CD4-positive, alpha-beta T cell treated with Interleukin-17A for 4 hours (primary cell): ENCODE results near the gene SRCIN1.

Experiments
- DNase-seq: peaks from one replicate; pipeline ENCODE4 v3.0.0-alpha.2; 2020; ENCODE audit warnings: mixed read lengths

Gene SRCIN1

DNA sequence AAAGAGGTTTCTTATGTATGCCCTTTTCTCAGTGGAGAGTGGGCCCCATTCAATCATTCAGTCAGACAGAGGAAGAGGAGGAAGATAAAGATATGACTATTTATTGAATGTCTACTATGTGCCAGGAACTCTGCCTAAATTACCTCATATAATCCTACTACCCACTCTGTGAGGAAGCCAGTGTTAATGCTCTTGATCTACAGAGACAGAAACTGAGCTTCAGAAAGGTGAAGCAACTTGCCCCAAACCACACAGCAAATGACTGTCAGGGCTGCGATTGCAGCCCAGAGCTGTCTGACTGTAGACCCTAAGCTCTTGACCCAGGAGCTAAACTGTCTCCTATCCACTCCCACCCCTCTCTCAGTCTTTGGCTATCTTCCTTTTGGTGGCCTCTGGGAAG lies 8.4 kb downstream of the SRCIN1 start:
- no peak for DNase-seq

DNA sequence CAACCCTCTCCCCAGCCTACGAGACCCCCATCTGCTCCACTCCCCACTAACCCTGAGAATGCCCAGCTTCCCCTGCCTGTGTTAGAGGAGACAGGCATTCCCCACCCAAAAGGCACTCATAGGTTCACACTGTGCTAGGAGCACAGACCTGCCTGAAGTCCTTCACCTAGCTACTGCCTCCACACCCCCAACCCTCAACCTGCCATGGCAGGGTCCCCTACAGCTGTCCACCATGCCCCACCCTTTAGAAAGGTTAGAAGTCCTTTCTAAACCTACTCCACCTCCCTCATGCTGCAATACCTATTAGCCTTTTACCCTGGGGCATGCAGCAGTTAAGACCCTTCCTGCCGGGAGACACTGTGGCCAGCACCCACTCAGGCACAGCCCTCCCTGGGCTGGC lies 9.1 kb downstream of the SRCIN1 start:
- DNase-seq: no peak

DNA sequence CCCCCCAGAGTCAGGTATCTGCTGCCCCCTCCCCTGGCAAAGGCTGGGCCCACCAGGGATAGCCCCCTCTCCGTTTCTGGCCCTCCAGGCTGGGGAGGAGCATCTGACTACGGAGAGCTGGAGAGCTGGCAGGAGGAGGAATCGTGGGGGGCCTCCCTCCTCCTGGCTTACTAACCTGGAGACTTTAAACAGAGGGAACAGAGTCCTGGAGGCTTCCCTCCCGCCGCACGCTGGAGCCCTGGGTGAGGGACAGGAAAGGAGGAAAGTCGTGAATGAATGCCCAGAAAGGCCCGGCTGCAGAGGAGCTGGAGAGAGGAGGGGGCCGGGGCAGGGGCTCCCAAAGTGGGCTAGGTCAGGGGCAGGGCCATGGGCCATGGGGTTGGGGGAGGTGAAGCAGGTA lies 9.9 kb downstream of the SRCIN1 start:
- no peak for DNase-seq

DNA sequence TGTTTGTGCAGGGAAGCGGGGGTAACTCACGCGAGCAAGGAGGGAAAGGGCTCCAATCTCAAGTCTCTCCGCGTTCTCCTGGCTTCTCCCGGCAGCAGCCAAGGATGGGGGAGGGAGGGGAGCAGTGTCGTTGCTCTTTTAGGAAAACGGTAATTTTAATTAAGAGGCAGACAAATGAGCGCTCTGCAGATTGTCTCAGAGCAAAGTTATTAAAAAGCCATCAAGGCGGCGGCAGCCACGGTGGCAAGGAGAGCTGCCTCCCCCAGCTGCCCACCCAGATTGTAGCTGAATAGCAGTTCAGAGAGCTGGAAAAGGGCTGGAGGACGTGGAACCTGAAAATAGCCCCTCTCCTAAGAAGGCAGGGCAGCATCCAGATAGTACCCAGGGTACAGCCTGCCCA lies 11.6 kb downstream of the SRCIN1 start:
- DNase-seq: no peak

DNA sequence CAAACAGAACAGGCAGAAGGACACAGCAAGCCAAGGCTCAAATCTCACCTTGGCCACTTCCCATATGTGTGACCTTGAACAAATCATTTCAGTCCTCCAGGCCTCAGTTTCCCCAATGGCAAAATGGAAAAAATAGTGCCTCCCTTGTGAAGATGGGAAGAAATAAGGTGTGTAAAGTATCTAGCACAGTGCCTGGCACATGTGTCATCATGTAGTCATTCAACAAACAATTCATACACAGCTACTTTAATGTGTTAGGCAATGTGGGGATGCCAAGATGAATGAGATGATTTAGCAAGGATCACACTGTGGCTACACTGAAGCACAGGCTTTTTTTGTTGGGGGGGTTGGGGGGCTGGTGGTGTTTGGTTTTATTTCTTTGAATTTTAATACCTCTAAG lies 13.3 kb downstream of the SRCIN1 start:
- no peak for DNase-seq

DNA sequence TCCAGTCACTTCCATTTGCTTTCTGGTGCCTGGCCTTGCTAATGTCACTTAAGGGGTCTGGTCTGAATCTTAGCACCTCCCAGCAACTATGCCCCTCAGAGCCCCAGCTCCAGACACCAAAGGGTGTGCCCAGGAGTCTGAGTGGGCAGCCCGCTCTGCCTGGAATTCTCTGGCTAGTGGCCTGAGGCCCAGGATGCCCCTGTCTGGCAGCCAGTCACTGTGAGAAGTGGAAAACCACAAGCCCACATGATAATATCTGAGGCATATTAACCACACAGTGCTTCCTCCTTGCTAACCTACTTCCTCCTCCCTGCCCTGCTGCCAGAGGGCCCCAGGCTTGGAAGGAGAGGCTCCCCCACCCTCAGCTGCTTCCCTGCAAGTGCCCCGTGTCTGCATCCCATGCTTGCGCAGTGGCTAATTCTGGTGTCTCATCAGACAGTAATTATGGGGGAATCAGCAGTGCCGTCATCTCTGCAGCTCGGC lies 14.0 kb downstream of the SRCIN1 start:
- no peak for DNase-seq

DNA sequence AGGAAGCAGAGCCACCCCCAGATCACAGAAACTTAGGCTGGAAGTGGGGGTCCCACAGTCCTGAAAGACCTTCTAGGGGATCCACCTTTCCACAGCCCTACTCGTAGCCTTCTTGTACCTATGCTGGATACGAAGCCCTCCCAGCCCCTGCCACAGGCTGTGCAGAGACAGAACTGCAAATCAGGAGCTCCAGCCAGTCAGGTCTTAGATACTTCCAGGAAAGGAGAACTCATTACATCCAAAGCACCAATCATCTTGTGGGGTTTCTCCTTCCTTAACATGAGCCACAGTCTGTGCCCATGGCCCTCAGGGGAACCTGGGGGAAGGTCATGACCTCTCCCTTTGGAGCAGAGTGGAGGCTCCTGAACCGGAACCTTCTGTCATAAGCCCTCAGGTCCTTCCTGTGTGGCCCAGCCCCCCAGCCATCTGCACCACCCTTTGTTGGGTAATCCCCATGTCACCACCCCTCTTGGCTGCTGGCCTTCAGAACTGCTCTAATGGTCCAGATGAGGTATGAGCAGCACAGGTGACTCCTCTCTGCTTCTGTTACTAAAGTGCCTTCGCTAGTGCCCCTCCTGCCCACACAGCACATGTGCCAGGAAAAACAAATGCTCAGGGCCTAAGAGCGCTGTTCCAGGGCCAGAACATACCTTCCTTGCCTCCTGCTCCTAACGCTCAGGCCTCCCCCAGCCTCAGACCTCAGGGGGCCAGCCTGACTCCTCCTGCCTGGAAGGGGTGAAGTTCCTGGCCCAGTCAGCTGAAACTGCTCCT lies 14.6 kb downstream of the SRCIN1 start:
- no peak for DNase-seq

DNA sequence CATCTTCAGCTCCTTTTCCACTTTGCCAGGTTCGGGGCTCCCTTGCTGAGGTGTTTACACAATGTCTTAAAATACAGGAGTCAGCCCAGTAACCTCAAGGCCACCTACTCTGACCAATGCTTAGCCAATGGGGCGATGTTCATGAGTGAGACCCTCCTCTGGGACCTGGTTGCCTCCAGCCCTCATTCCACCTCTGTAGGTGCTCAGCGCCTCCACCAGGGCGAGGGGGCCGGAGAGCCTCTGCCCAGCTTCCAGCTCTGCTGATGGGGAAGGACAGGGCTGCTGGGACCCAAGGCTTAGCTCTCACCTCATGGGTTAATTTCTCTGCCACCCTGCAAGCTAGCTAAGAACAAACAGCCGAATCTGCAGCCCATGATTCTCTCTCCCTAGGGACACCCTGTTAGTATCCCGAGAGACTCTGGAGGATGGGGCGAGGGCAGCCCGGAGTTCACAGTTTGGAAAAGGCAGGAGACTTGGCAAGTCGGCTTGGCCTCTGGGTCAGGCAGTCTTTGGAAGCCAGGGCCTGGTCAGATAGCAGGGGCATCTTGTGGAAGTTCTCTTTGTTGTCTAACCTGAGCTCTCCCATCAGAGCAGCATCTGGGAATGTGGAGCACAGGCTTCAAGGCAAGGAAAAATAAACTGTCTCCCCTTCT lies 16.2 kb downstream of the SRCIN1 start:
- DNase-seq: no peak

DNA sequence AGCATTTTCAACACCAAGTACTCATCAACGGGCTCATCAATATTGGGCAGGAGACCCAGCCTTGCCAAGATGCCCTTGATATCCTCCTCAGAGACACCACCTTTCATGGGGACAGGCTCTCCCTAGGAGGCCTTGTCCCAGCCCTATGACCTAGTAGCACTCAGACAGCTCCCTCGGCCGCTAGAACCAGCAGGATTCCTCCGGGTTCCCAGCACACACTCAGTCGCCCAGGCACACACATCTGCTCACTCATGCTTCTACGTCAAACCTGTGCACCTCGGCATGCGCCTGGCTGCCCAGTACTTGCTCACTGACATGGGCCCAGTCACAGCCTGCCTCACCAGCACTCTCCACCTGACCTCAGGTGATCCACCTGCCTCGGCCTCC lies 17.0 kb downstream of the SRCIN1 start:
- DNase-seq: no peak

DNA sequence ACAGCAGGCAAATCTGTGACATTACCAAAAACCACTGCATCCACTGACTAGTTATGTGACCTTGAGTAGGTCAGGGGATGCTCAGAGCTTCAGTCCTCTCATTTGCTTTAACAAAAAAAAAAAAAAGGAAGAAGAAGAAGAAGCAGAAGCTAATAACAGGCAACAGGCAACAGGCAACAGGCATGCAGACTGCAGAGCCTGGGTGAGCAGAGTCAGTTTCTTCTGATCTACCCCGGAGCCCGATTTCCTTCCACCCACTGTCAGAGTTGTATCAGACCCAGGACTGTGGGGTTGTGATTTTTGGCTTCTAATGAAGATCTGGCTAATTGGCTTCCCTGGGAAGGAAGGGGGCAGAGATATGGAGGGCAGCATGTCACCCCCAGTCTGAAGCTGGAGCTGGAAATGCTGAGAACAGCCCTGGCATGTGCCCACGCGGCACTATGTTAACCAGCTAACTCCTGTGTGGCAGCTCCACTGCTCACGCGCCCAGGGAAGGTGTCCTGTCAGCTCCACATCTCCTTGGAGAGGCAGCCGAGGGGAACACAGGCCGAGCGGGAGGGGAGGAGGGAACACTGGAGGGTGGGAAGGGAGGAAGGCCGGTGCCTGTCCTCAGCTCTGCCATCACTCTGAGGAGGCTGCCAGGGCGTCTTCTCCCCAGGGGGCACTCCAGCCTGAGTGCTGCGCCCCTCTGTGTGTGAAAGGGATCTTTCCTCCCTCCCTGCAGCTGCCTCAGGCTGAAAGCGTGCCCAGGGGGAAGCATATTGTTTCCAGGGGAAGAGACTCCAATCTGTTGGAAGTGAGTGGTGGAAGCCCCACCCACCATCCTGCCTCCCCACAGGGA lies 17.6 kb downstream of the SRCIN1 start:
- no peak for DNase-seq

DNA sequence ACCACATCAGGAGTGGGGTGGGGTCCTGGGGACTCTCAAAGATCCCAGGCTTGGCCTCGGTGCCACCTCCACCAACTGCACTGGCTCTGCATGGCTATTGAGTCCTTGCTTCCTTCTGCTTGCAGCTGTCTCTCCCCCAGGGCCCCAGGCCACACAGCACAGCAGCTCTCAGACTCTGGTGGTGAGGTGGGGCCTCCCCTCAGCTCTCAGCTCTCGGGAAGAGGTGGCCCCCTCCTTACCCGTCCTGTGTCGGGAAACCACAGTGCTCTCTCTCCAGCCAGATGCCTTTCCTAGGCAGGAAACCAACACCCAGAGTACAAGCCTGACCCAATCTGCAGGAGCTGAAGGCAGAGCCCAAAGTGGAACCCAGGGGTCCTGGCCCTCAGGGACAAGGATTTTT lies 18.5 kb downstream of the SRCIN1 start:
- DNase-seq: no peak

DNA sequence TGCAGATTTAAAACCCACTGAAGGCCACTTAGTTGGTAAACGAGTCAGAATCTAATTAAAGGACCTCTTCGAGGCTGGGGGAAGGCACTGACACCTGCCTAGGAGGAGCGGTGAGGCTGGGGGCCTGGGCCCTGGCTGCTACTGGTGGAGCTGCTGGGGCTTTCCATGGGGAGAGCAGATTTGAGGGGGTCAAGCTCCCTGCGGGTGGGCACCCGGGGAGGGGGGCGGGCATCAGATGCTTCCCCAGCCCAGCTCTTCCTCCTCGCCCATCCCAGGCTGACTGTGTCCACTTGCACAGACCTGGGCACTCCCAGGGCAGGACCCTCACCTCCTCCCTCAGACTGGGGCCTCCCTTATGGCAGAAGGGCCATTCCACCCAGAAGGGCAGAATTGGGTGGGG lies 19.0 kb downstream of the SRCIN1 start:
- no peak for DNase-seq

DNA sequence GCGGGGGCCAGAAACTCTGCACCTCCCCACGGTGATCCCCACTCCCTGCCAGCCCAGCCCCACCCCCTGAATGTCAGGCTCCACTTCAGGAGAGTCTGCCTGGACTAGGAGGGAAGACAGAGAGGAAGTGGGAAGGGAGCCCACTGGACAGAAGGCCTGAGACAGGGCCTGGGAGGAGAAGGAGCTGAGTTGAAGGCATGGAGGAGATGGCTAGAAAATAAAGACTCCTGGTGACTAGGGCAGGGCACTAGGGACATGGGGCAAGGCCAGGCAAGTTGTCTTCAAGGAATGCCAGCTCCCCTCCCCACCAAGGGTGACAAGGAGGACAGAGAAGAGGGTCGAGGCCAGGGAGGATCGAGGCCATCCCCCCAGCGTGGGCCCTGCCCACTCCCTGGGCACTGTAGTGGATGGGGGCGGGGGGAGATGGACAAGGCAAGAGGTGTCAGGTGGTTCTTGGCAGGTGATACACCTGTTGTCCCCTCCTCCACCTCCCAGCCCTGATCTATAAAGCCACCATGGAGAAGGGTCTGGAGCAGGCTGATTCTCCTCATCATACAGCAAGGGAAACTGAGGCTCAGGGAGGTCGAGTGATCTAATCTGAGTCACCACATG lies 19.7 kb downstream of the SRCIN1 start:
- DNase-seq: no peak

DNA sequence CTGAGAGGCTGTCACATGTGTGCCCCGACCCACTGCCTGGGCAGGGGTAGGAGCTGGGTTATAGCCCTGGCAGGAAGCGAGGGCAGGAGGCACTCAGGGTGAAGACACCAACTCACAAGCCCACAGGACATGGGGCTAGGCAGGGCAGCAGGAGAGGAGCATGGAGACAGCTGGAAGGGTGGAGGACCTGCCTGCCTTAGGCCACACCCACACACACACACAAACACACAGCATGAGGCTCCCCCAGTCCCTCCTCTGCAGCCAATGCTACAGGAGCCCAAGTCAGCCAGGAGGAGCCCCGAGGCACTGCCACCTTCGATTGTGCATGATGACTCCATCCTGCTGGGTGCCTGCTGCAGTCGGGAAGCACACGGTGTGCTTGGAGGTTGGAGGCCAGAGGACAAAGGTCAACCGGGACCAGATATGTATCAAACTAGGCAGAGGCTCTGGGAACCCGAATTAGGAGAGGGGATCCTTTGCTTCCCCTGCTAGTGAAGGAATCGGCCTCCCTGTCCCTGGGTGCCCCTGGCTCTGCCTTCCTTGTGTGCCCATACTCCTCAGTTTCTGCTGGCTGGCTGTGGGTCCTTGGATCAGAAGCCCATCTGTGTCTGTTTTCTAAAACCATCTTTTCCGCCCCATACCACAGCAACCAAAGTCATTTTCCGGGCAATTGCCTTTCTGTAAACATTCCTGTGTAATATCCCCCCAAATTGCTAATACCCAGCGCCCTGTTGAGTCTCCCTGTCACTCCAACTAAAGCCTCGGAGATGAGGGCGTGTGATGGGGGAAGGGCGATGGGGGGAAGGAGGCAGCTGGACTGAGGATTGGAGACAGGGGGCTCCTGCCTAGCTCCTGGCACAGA lies 20.5 kb downstream of the SRCIN1 start:
- DNase-seq: no peak

DNA sequence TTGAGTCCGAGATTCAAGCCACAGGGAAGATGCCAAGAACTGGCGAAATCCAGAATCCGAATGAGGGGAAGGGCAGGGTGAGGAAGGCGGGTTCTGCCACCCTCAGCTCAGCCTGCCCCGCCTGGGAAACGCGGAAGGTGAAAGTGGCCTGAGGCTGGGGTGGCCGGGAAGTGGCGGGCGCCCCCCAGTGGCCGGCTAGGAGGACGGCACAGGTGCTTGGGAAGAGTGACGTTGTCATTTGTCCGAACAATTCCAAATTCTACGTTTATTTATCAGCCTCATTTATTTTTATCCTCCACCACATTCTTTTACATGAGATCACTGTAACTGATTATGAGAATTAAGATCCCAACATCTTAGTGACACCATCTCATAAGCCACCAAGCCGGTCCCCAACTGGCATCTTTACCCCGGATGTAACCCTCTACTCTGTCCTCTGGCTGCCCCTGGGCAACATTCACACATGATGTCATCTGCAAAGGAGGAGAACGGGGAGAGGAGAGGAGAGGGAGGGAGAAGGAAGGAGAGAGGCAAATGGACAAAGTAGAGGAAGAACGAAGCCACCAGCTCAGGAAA lies 21.3 kb downstream of the SRCIN1 start:
- DNase-seq: peak; percentile 76

DNA sequence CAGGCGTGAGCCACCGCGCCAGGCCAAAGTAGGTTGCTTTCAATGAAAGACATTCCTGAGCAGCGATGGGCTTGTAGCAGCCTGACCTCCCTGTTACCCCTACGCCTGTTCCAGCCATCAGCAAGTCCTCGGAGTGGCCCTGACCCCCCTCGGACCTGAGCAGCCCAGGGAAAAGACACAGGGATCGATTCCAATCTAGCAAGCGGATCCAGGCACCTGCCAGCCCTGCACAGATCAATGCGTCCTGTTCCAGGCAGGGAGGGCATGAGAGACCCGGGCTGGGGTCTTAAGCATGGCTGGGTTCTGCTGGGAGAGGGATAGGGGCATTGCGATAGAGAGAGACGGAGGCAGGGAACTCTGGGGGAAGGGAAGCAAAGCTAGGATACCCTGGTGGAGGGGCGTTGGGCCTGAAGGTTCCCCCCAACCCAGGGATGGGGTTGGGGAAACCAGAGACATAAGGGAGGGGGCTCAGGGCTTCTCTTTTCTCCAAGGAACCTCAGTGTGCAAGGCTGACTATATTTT lies 21.9 kb downstream of the SRCIN1 start:
- no peak for DNase-seq

DNA sequence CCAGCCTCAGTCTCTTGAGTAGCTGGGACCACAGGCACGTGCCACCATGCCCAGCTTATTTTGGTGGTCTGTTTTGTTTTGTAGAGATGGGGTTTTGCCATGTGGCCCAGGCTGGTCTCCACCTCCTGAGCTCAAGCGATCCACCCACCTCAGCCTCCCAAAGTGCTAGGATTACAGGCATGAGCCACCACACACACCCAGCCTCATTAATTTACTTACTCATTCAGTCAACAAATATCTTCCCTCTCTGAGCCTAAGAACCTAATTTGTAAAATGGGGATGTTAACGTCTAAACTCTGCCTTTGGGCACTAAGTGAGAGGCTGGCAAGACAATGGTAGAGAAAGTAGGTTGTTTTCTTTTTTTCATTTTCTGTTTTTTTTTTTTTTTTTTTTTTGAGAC lies 22.6 kb downstream of the SRCIN1 start:
- DNase-seq: no peak

DNA sequence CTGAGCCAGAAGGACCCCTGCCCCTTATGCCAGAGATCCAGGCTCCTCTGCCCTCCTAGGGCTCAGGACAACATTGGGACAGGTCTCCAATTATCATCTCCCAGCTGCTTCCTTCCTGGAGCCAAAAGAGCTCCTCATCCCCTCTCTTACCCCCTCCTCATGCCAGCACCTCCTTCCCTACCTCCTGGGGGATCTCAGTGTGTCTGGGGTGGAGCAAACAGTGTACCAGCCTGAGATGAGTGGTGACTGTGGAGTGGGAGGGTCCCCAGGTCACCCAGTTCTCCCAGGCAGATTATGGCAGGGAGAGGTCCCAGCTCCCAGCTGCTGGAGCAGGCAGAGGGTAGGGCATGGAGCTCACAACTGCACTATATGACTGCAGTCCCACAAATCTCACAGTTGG lies 23.7 kb downstream of the SRCIN1 start:
- DNase-seq: no peak

DNA sequence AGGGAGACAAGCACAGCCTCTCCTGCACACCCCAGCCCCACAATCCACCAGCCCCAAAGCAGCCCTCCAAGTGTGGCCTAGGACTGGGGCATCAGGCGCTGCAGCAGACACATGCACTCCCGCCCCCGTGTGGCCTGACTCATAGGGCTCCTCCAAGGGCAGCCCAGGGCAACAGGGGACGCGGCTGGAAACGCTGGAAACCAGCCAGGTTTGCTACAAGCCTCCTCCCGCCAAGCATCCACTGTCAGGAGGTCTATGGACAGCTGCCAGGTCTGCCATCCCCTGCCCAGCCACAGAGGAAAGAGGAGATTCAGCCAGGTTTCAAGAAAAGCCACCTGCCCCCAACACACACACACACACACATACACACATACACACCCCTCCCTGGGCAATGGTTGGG lies 25.8 kb downstream of the SRCIN1 start:
- peak; percentile 23 for DNase-seq

DNA sequence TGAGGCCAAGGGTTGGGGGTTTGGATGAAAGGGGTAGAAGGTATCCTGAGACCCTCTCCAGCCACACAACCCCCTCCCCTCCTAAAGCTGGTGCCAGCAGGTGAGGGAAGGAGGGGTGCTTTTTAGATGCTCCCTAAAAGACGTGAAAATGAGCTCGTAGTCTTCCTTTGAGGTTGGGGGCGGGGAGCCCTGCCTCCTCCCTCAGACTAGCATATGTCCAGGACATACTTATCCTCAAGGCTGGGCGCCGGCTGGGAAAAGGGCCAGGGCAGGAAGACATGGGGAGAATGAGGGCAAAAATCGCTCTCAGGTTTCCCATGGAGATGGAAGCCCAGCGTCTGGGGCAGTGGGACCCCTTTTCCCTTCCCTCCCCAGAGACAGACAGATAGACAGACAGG lies 26.7 kb downstream of the SRCIN1 start:
- DNase-seq: no peak

DNA sequence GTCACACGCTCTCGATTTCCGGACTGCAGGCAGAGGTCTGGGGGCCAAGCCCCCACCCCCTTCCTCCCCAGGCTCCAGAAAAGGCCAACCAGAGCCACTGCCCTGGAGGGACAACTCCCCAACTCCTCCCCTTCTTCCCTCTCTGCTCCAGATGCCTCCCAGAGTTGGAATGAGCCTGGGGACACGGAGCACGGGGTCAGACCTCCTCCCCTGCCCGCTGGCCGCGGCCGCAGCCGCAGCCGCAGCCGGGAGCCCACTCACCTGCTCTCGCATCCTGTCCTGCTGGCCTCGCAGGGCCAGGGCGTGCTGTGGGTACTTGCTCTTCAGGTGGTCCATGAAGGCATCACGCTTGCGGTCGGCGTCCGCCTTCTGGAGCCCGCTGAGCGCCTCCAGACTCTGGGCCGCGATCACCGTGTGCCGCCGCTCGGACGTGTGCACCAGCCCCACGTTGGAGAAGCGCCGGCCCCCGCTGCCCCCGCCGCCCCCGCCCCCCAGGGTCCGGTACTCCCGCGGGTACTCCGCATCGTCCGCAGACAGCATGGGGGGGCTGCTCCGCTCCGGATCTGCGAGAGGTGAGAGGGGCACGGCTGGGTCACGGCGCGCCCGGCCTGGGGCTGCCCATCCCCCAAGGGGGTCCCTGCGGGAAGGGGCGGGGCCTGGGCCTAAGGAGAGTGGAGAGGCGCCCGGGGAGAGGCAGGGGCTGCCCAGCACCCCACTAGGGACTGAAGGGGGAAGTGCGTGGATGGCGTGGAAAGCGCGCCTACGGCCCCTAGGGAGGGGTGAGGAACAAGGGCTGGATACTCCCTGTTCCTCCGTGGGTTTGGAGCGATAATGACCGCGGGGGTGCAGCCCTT lies 27.3 kb downstream of the SRCIN1 start:
- DNase-seq: no peak
